ENCODE measurements around the gene TRIM28.
A peak's percentile ranks its signal among the peaks of the same experiment; 100 is the strongest.

Gene TRIM28

GRCh38 chr19:58559275-58560006 is 15.6 kb downstream of the TRIM28 start:
- TF ChIP-seq REST (IDR thresholded peaks at IDR 0.05; ENCODE audit: insufficient read depth in 1 of 2, low read depth in 2 of 2, low read length in 2 of 2): peak in 1 of 2 experiments; percentile 58; a peak in 2 of 4 replicates
- TF ChIP-seq TAF1 (IDR thresholded peaks at IDR 0.05; ENCODE audit: borderline replicate concordance, insufficient read depth, low read length): peak; percentile 84; the same call in 1 of the 2 replicates
- TF ChIP-seq POLR2AphosphoS5 (IDR thresholded peaks at IDR 0.05; ENCODE audit: low read depth, low read length): peak; percentile 85
- TF ChIP-seq SIN3A (IDR thresholded peaks at IDR 0.05; ENCODE audit: borderline replicate concordance, insufficient read depth, low read length): no peak
- TF ChIP-seq FOXP2 (optimal IDR thresholded peaks at IDR 0.05; ENCODE audit: borderline replicate concordance, extremely low read depth, extremely low read length, insufficient read depth): peak; percentile 48

DNA sequence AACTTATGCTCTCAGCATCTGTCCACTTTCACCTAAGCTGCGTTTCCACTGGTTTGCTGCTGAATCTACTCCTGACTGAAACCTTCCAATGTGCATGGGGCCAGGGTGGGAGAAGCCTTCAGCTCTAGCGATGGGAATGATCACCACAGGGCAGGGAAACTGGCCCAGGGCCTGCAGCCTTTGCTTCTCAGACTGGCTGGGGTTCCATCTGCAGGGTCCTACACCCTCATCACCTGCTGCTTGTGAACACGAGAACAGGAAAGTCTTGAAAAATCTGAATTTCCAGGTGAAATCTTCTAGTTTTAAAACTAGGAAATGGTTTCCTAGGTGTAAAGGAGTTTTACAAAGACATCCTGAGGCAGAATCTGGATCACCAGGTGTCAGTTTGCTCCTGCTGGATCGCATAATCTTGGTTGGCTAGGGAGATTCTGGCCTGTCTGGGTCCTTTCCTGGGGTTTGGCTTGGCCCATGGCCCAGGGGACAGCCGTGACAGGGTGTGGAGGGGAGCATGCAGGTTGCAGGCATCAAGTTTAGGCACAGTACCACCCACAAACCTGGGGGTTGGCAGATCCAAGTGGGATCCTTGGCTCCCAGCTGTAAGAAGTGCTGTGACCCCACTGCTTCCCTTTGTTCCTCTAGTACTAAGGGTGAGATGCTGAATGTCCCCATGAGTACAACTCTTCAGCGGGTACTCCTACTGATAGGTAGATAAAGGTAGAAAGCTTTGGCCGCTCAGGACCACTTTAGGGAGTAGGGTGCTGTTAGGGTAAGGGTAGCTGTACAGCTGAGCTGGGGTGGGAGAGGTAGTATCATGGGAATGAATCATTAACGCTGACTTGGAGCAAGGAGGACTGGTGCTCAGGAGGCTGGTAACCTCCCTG is 16.4 kb downstream of the TRIM28 start:
- TF ChIP-seq FOXP2 (optimal IDR thresholded peaks at IDR 0.05; ENCODE audit: borderline replicate concordance, extremely low read depth, extremely low read length, insufficient read depth) (no peak), SIN3A (IDR thresholded peaks at IDR 0.05; ENCODE audit: borderline replicate concordance, insufficient read depth, low read length) (no peak), REST (IDR thresholded peaks at IDR 0.05; ENCODE audit: insufficient read depth in 1 of 2, low read depth in 2 of 2, low read length in 2 of 2) (no peak), TAF1 (IDR thresholded peaks at IDR 0.05; ENCODE audit: borderline replicate concordance, insufficient read depth, low read length) (no peak), POLR2AphosphoS5 (IDR thresholded peaks at IDR 0.05; ENCODE audit: low read depth, low read length) (no peak)

GRCh38 chr19:58560921-58561320 is 17.1 kb downstream of the TRIM28 start:
- no peak for TF ChIP-seq FOXP2 (optimal IDR thresholded peaks at IDR 0.05; ENCODE audit: borderline replicate concordance, extremely low read depth, extremely low read length, insufficient read depth)
- TF ChIP-seq REST (IDR thresholded peaks at IDR 0.05; ENCODE audit: insufficient read depth in 1 of 2, low read depth in 2 of 2, low read length in 2 of 2): no peak
- no peak for TF ChIP-seq SIN3A (IDR thresholded peaks at IDR 0.05; ENCODE audit: borderline replicate concordance, insufficient read depth, low read length)
- no peak for TF ChIP-seq POLR2AphosphoS5 (IDR thresholded peaks at IDR 0.05; ENCODE audit: low read depth, low read length)
- TF ChIP-seq TAF1 (IDR thresholded peaks at IDR 0.05; ENCODE audit: borderline replicate concordance, insufficient read depth, low read length): no peak

- TF ChIP-seq SIN3A (IDR thresholded peaks at IDR 0.05; ENCODE audit: borderline replicate concordance, insufficient read depth, low read length): no peak
- TF ChIP-seq TAF1 (IDR thresholded peaks at IDR 0.05; ENCODE audit: borderline replicate concordance, insufficient read depth, low read length): no peak
- no peak for TF ChIP-seq REST (IDR thresholded peaks at IDR 0.05; ENCODE audit: insufficient read depth in 1 of 2, low read depth in 2 of 2, low read length in 2 of 2)
- TF ChIP-seq POLR2AphosphoS5 (IDR thresholded peaks at IDR 0.05; ENCODE audit: low read depth, low read length): no peak
- no peak for TF ChIP-seq FOXP2 (optimal IDR thresholded peaks at IDR 0.05; ENCODE audit: borderline replicate concordance, extremely low read depth, extremely low read length, insufficient read depth)
Measured at GRCh38 chr19:58561373-58562121, 17.7 kb downstream of the TRIM28 start.

Measured in PFSK-1 (cell line).